HepG2 (cell line): ENCODE data around the gene TAS1R1. TPM values are rescaled to one million over a fixed set of nuclear protein-coding genes. Genes with fewer than 3 reads are reported as not detected.
A peak's percentile ranks its signal among the peaks of the same experiment; 100 is the strongest.

Source experiments
- ATAC-seq: fragments of 200-7000 bp; cut with Tn5 transposase; 3 replicates; pipeline ENCODE4 v1.9.1; 2020; ENCODE audit warnings: mild to moderate bottlenecking, moderate library complexity
- BruUV-seq: library from RNA; stranded (reverse); fragments of 400-500 nt; replicated peaks from 2 replicates; lab custom pipeline; 2021; lab: Mats Ljungman, UMichigan
- CTCF ChIA-PET: fragments of 300-600 bp; formaldehyde crosslinking; extraction: SDS; loops from one replicate; lab custom pipeline; 2021; ENCODE audit warnings: low total read pairs, inconsistent platforms, low intra/inter-chr PET ratio; lab: Yijun Ruan, JAX
- POLR2A ChIA-PET: fragments of 350-600 bp; sonication (Branson Sonifier 250); formaldehyde crosslinking; loops from one replicate; lab custom pipeline; 2020; ENCODE audit warnings: antibody characterized with exemption, inconsistent platforms; lab: Yijun Ruan, JAX
- DNase-seq: peaks from one replicate; pipeline ENCODE4 v3.0.0-alpha.2; 2015; ENCODE audit warnings: low spot score
- FAIRE-seq: peaks from 3 replicates; lab custom pipeline; 2011; peaks lifted over from hg19 to GRCh38; lab: Jason Lieb, UNC
- H2AFZ ChIP-seq: one replicate; pipeline ENCODE4 v1.6.1; 2011; ENCODE audit warnings: low read length, inconsistent platforms
- H3K27ac ChIP-seq: fragments of 300-600 bp; 3 replicates; pipeline ENCODE4 v1.8.0; 2011; ENCODE audit warnings: mixed run types, mild to moderate bottlenecking, mixed read lengths, low read length, inconsistent platforms; ENCODE audit not compliant: insufficient read depth; ENCODE audit errors: extremely low read length
- H3K27me3 ChIP-seq, 2 experiments: fragments of 200-600 bp in 1 of 2; 2 replicates in 1 of 2; 3 replicates in 1 of 2; pipeline versions ENCODE4 v1.6.0 to v1.8.0; 2011; ENCODE audit warnings: low read length in 2 of 2, mild to moderate bottlenecking in 2 of 2, moderate library complexity in 2 of 2, inconsistent platforms in 1 of 2; ENCODE audit not compliant: insufficient read depth in 2 of 2, control insufficient read depth in 1 of 2
- H3K36me3 ChIP-seq, 2 experiments: fragments of 200-600 bp in 1 of 2; replicated peaks in 1 of 2; 2 replicates in 1 of 2; 3 replicates in 1 of 2; pipeline versions ENCODE4 v1.5.1 to v1.8.0; 2011; ENCODE audit warnings: low read length in 2 of 2, inconsistent platforms in 1 of 2; ENCODE audit not compliant: insufficient read depth in 2 of 2, control insufficient read depth in 1 of 2
- H3K4me1 ChIP-seq: 2 replicates; pipeline ENCODE4 v1.5.1; 2012; ENCODE audit warnings: low read length, inconsistent platforms; ENCODE audit not compliant: insufficient read depth
- H3K4me2 ChIP-seq: 2 replicates; pipeline ENCODE4 v1.6.0; 2011; ENCODE audit warnings: low read depth, low read length, inconsistent platforms
- H3K4me3 ChIP-seq, 3 experiments: fragments of 200-600 bp in 1 of 3; sonication (generic), shearing (Covaris generic) in 1 of 3; replicated peaks in 1 of 3; 2 replicates each; pipeline ENCODE4 v1.5.1; 2011 to 2016; ENCODE audit warnings: low read length in 3 of 3, inconsistent platforms in 2 of 3, low read depth in 2 of 3, mild to moderate bottlenecking in 2 of 3, control low read depth in 1 of 3, mixed read lengths in 1 of 3; ENCODE audit not compliant: insufficient read depth in 1 of 3
- H3K79me2 ChIP-seq: one replicate; pipeline ENCODE4 v1.6.1; 2011; ENCODE audit warnings: low read length, inconsistent platforms; ENCODE audit not compliant: insufficient read depth
- H3K9ac ChIP-seq: 2 replicates; pipeline ENCODE4 v1.6.0; 2011; ENCODE audit warnings: mild to moderate bottlenecking, low read depth, low read length, inconsistent platforms; ENCODE audit not compliant: insufficient read depth
- H3K9me3 ChIP-seq: 2 replicates; pipeline ENCODE4 v1.5.1; 2012; ENCODE audit warnings: mild to moderate bottlenecking, low read length
- H4K20me1 ChIP-seq: 2 replicates; pipeline ENCODE4 v1.6.0; 2011; ENCODE audit warnings: inconsistent platforms, mild to moderate bottlenecking, low read length, moderate library complexity; ENCODE audit not compliant: insufficient read depth
- FOSL1 ChIP-seq: sonication (generic); formaldehyde crosslinking; IDR thresholded peaks from 2 replicates; pipeline ENCODE4 v1.9.0; 2021; ENCODE audit warnings: missing genetic modification reagents, borderline replicate concordance
- HOXA7 ChIP-seq: sonication (generic); formaldehyde crosslinking; IDR thresholded peaks from 2 replicates; pipeline ENCODE4 v1.8.1; 2022; ENCODE audit warnings: mild to moderate bottlenecking, missing genetic modification reagents, moderate library complexity
- NFE2L2 ChIP-seq: fragments of 150-350 bp; IDR thresholded peaks from 2 replicates; pipeline ENCODE4 v1.6.1; 2014; ENCODE audit warnings: low read length
- POLR2A ChIP-seq, 2 experiments: IDR thresholded peaks; 2 replicates each; pipeline ENCODE4 v1.6.1; 2011; ENCODE audit warnings: low read depth in 2 of 2, low read length in 2 of 2, mild to moderate bottlenecking in 1 of 2, moderate library complexity in 1 of 2; ENCODE audit not compliant: insufficient read depth in 1 of 2
- RBFOX2 ChIP-seq: fragments of 200-400 bp; formaldehyde crosslinking; IDR thresholded peaks from 2 replicates; pipeline ENCODE4 v1.6.1; 2017; ENCODE audit warnings: low read depth, mild to moderate bottlenecking, low read length
- RCOR2 ChIP-seq: IDR thresholded peaks from 2 replicates; pipeline ENCODE4 v1.6.1; 2016; ENCODE audit warnings: missing biosample characterization, missing genetic modification reagents
- RFXANK ChIP-seq: IDR thresholded peaks from 2 replicates; pipeline ENCODE4 v1.6.1; 2016
- SP2 ChIP-seq: sonication (generic); formaldehyde crosslinking; IDR thresholded peaks from 2 replicates; pipeline ENCODE4 v1.5.1; 2020; ENCODE audit warnings: mild to moderate bottlenecking, missing genetic modification reagents
- TFE3 ChIP-seq: IDR thresholded peaks from 2 replicates; pipeline ENCODE4 v1.6.1; 2016
- TRIM24 ChIP-seq: sonication (generic); formaldehyde crosslinking; IDR thresholded peaks from 2 replicates; pipeline ENCODE4 v1.8.0; 2022; ENCODE audit warnings: mild to moderate bottlenecking, missing genetic modification reagents
- XBP1 ChIP-seq: sonication (generic); formaldehyde crosslinking; IDR thresholded peaks from 2 replicates; pipeline ENCODE4 v1.5.0; 2020; ENCODE audit warnings: missing genetic modification reagents
- ZNF326 ChIP-seq: sonication (generic); formaldehyde crosslinking; IDR thresholded peaks from 2 replicates; pipeline ENCODE4 v1.4.0; 2020; ENCODE audit warnings: missing genetic modification reagents, borderline replicate concordance
- ZNF44 ChIP-seq: sonication (generic); formaldehyde crosslinking; IDR thresholded peaks from 2 replicates; pipeline ENCODE4 v1.5.1; 2020; ENCODE audit warnings: mild to moderate bottlenecking, missing genetic modification reagents
- ZNF562 ChIP-seq: sonication (generic); formaldehyde crosslinking; IDR thresholded peaks from 2 replicates; pipeline ENCODE4 v1.8.0; 2022; ENCODE audit warnings: missing genetic modification reagents, borderline replicate concordance
- ZXDC ChIP-seq: sonication (generic); formaldehyde crosslinking; IDR thresholded peaks from 2 replicates; pipeline ENCODE4 v1.5.0; 2020; ENCODE audit warnings: mild to moderate bottlenecking, missing genetic modification reagents
- WGBS: methylation state at CpG from one replicate; pipeline ENCODE4 v1.1.6; 2017; ENCODE audit warnings: low lambda C conversion rate; 5-methylcytosine and 5-hydroxymethylcytosine counted together
- in situ Hi-C: cut with HindIII; loops from 2 replicates; pipeline ENCODE4 v1.10.0; 2017; ENCODE audit warnings: low pct_unique_long_range_greater_than_20kb; ENCODE audit not compliant: extremely low pct_ligation_motif_present
- intact Hi-C: fragments of 100-400 bp; cut with micrococcal nuclease; formaldehyde crosslinking; loops from one replicate; pipeline ENCODE4 v1.10.0; 2022; ENCODE audit not compliant: unreplicated experiment
- polyA plus RNA-seq, 8 experiments: library from polyadenylated mRNA; depleted of rRNA in 3 of 8; stranded (reverse) in 7 of 8; unstranded in 1 of 8; fragments of >200 nt; fragmentation: Illumina TruSeq in 4 of 8; extraction: Trizol in 4 of 8; gene quantifications; 2 replicates each; pipeline versions ENCODE4 v1.2.1 to v1.2.3, GENCODE V29; 2011 to 2016; ENCODE audit warnings: low read depth in 4 of 8, missing spikeins in 1 of 8, mixed read lengths in 1 of 8; ENCODE audit not compliant: insufficient read depth in 1 of 8
- total RNA-seq, 5 experiments: library from RNA; depleted of rRNA; stranded (reverse); fragments of >200 nt; fragmentation: Illumina TruSeq; extraction: Trizol; gene quantifications; 2 replicates each; pipeline ENCODE4 v1.2.3, GENCODE V29; 2016; ENCODE audit warnings: low read depth in 1 of 5

Gene TAS1R1
- total and polyA plus RNA-seq, 2 of the 13 experiments (the other 11 are each of a cell fraction or from before 2014, with no cell fraction given): 1.4 to 1.6 TPM

- ChIA-PET POLR2A (interaction anchor here (0.8 to 2.2 kb wide), 2 partner anchors 8 to 10 kb away, joined by 3 to 8 read pairs; no protein-coding TSS in a partner anchor), CTCF (no interaction called here)
- H3K79me2 ChIP-seq: peaks cover 4% of the 10 kb centered on the region
- H3K36me3 ChIP-seq: peaks cover 27 to 60% of the 10 kb centered on the region in 2 experiments
- H3K4me2 ChIP-seq: no peak overlapping the region
- TF ChIP-seq XBP1 (CRISPR knock-in tag) (no peak), ZNF562 (no peak), ZNF326 (no peak), RBFOX2 (peak; percentile 46; the same call in 1 of the 2 replicates), FOSL1 (no peak), HOXA7 (CRISPR knock-in tag) (no peak), RCOR2 (no peak), TFE3 (no peak), NFE2L2 (no peak), SP2 (CRISPR knock-in tag) (no peak), TRIM24 (CRISPR knock-in tag) (no peak), ZNF44 (CRISPR knock-in tag) (no peak), RFXANK (CRISPR knock-in tag) (no peak), POLR2A (IDR thresholded peaks at IDR 0.05; ENCODE audit: insufficient read depth in 1 of 2, low read depth in 2 of 2, low read length in 2 of 2) (peak; percentile 15 to 34; a peak in 3 of 4 replicates), ZXDC (CRISPR knock-in tag) (no peak)
- H2AFZ ChIP-seq: no peak overlapping the region
- H3K4me1 ChIP-seq: no peaks in the 10 kb centered on the region
- no TSS peak for BruUV-seq
- 94% methylated on average over 5 of the region's 7 CpGs for WGBS
- H3K27me3 ChIP-seq: no peaks in the 10 kb centered on the region
- no peak overlapping the region for H3K4me3 ChIP-seq
- FAIRE-seq: no peak
- peaks cover 12% of the 10 kb centered on the region for H4K20me1 ChIP-seq
- no peaks in the 10 kb centered on the region for H3K9me3 ChIP-seq
- DNase-seq: no peak
- intact Hi-C loops (no loop called here), in situ Hi-C loops (no loop called here)
- no peak overlapping the region for H3K27ac ChIP-seq
- no peak for ATAC-seq
- no peak overlapping the region for H3K9ac ChIP-seq
These were observed 34.9 kb downstream of the TAS1R1 start for GRCh38 chr1:6590046-6590445.
